A549 (cell line): Measurements from ENCODE around the gene NPB. TPM values are rescaled to one million over a fixed set of nuclear protein-coding genes. Genes with fewer than 3 reads are reported as not detected.

Experiments
- ATAC-seq, 2 experiments: fragments of 200-7000 bp in 1 of 2; fragments of >200 bp in 1 of 2; cut with Nextera tagmentation in 1 of 2; cut with Tn5 transposase in 1 of 2; 3 replicates each; pipeline versions ENCODE4 v1.8.0 to v1.9.1; 2018 to 2020; ENCODE audit warnings: mild to moderate bottlenecking in 1 of 2, moderate library complexity in 1 of 2
- CTCF ChIA-PET: fragments of 300-600 bp; sonication (Branson Sonifier 250); formaldehyde crosslinking; extraction: SDS; loops from one replicate; lab custom pipeline; 2021; ENCODE audit warnings: antibody characterized with exemption, inconsistent platforms; lab: Yijun Ruan, JAX
- POLR2A ChIA-PET: fragments of 350-600 bp; formaldehyde crosslinking; extraction: SDS; loops from one replicate; lab custom pipeline; 2021; ENCODE audit warnings: antibody characterized with exemption, inconsistent platforms; lab: Yijun Ruan, JAX
- DNase-seq, 2 experiments: peaks; one replicate each; pipeline versions ENCODE4 v3.0.0 to v3.0.0-alpha.2; 2011 to 2016; ENCODE audit warnings: low read depth in 1 of 2, low spot score in 1 of 2
- FAIRE-seq: peaks from 2 replicates; lab custom pipeline; 2011; peaks lifted over from hg19 to GRCh38; lab: Jason Lieb, UNC
- H3K27ac ChIP-seq, 2 experiments: fragments of >200 bp; sonication (Bioruptor Twin); formaldehyde crosslinking; 3 replicates each; pipeline ENCODE4 v1.5.1; 2016 to 2017
- H3K4me1 ChIP-seq: fragments of >200 bp; sonication (Bioruptor Twin); formaldehyde crosslinking; 3 replicates; pipeline ENCODE4 v1.6.1; 2016
- H3K4me2 ChIP-seq: fragments of >200 bp; sonication (Bioruptor Twin); formaldehyde crosslinking; 3 replicates; pipeline ENCODE4 v1.6.1; 2016
- H3K4me3 ChIP-seq: fragments of >200 bp; sonication (Bioruptor Twin); formaldehyde crosslinking; 3 replicates; pipeline ENCODE4 v1.5.1; 2016
- H3K9me3 ChIP-seq: fragments of >200 bp; sonication (Bioruptor Twin); formaldehyde crosslinking; 3 replicates; pipeline ENCODE4 v1.6.1; 2016
- CBX2 ChIP-seq: fragments of 200-600 bp; sonication (generic); IDR thresholded peaks from 2 replicates; pipeline ENCODE4 v1.6.1; 2016; ENCODE audit warnings: low read depth, mild to moderate bottlenecking, borderline replicate concordance
- CHD4 ChIP-seq: fragments of 200-600 bp; sonication (generic); IDR thresholded peaks from 2 replicates; pipeline ENCODE4 v1.6.1; 2016; ENCODE audit warnings: antibody characterized with exemption, mild to moderate bottlenecking, borderline replicate concordance
- EP300 ChIP-seq, 2 experiments: fragments of >200 bp; sonication (Bioruptor Twin); formaldehyde crosslinking; IDR thresholded peaks; 2 replicates in 1 of 2; 3 replicates in 1 of 2; pipeline ENCODE4 v1.6.1; 2016 to 2017
- FOSL2 ChIP-seq, 2 experiments: fragments of 450-650 bp in 1 of 2; fragments of >200 bp in 1 of 2; sonication (Bioruptor Twin) in 1 of 2; formaldehyde crosslinking; IDR thresholded peaks; 2 replicates each; pipeline versions ENCODE4 v1.5.0 to v1.6.1; 2016 to 2020; ENCODE audit warnings: mild to moderate bottlenecking in 1 of 2, moderate library complexity in 1 of 2
- GATA3 ChIP-seq: IDR thresholded peaks from 2 replicates; pipeline ENCODE4 v1.6.1; 2012; ENCODE audit warnings: borderline replicate concordance
- HDAC2 ChIP-seq: fragments of 200-600 bp; sonication (generic); IDR thresholded peaks from 2 replicates; pipeline ENCODE4 v1.6.1; 2016
- HEYL ChIP-seq: fragments of 250-450 bp; sonication (Bioruptor Pico); IDR thresholded peaks from 2 replicates; pipeline ENCODE4 v1.8.0; 2021; ENCODE audit warnings: mild to moderate bottlenecking, moderate library complexity
- HOXA7 ChIP-seq: fragments of 250-450 bp; sonication (Bioruptor Pico); IDR thresholded peaks from 2 replicates; pipeline ENCODE4 v1.5.0; 2020; ENCODE audit warnings: mild to moderate bottlenecking, moderate library complexity
- JUN ChIP-seq, 2 experiments: fragments of >200 bp; sonication (Bioruptor Twin); formaldehyde crosslinking; IDR thresholded peaks; 2 replicates in 1 of 2; 3 replicates in 1 of 2; pipeline ENCODE4 v1.6.1; 2016 to 2017
- JUNB ChIP-seq: fragments of >200 bp; sonication (Bioruptor Twin); formaldehyde crosslinking; IDR thresholded peaks from 2 replicates; pipeline ENCODE4 v1.6.1; 2016
- MAFK ChIP-seq: fragments of 450-650 bp; IDR thresholded peaks from 2 replicates; pipeline ENCODE4 v1.6.1; 2014; ENCODE audit not compliant: partially characterized antibody
- MAZ ChIP-seq: fragments of 150-350 bp; IDR thresholded peaks from 2 replicates; pipeline ENCODE4 v1.6.1; 2014; ENCODE audit warnings: antibody characterized with exemption, low read depth, low read length, borderline replicate concordance
- NFE2L2 ChIP-seq: fragments of 150-350 bp; conservative IDR thresholded peaks from 2 replicates; pipeline ENCODE4 v1.6.1; 2014; ENCODE audit warnings: low read length
- NPAS2 ChIP-seq: fragments of 250-450 bp; sonication (Bioruptor Pico); IDR thresholded peaks from 2 replicates; pipeline ENCODE4 v1.8.0; 2022; ENCODE audit warnings: mild to moderate bottlenecking, moderate library complexity, borderline replicate concordance
- PHF8 ChIP-seq: fragments of 200-600 bp; sonication (generic); IDR thresholded peaks from 2 replicates; pipeline ENCODE4 v1.6.1; 2016; ENCODE audit warnings: low read depth, mild to moderate bottlenecking, antibody characterized with exemption, moderate library complexity, borderline replicate concordance
- RFX5 ChIP-seq: fragments of 450-650 bp; IDR thresholded peaks from 2 replicates; pipeline ENCODE4 v1.7.1; 2014; ENCODE audit warnings: antibody characterized with exemption, mild to moderate bottlenecking, moderate library complexity
- RNF2 ChIP-seq: fragments of 200-600 bp; sonication (generic); IDR thresholded peaks from 2 replicates; pipeline ENCODE4 v1.6.1; 2016; ENCODE audit warnings: low read depth, mild to moderate bottlenecking, antibody characterized with exemption, moderate library complexity, borderline replicate concordance
- SREBF2 ChIP-seq: fragments of 450-650 bp; IDR thresholded peaks from 2 replicates; pipeline ENCODE4 v1.6.1; 2014; ENCODE audit warnings: mild to moderate bottlenecking, moderate library complexity
- TFCP2L1 ChIP-seq: fragments of 250-450 bp; sonication (Bioruptor Pico); IDR thresholded peaks from 2 replicates; pipeline ENCODE4 v1.5.0; 2021; ENCODE audit warnings: mild to moderate bottlenecking
- ZFP36 ChIP-seq: fragments of 450-650 bp; IDR thresholded peaks from 2 replicates; pipeline ENCODE4 v1.6.1; 2014; ENCODE audit warnings: borderline replicate concordance; ENCODE audit not compliant: partially characterized antibody
- ZSCAN20 ChIP-seq: fragments of 250-450 bp; sonication (Bioruptor Pico); IDR thresholded peaks from 2 replicates; pipeline ENCODE4 v1.8.0; 2022; ENCODE audit warnings: mild to moderate bottlenecking, moderate library complexity
- WGBS: methylation state at CpG from one replicate; pipeline ENCODE4 v1.1.6; 2017; ENCODE audit errors: missing lambda C conversion rate; 5-methylcytosine and 5-hydroxymethylcytosine counted together
- polyA plus RNA-seq, 4 experiments: library from polyadenylated mRNA; depleted of rRNA in 3 of 4; stranded (reverse); fragments of >200 nt; fragmentation: RNase III in 1 of 4; extraction: RNeasy Plus Mini Kit Qiagen cat#74134 plus additional on column Dnase treatment in 1 of 4; gene quantifications; 2 replicates in 3 of 4; 3 replicates in 1 of 4; pipeline ENCODE4 v1.2.3, GENCODE V29; 2011 to 2017
- TF ChIP-seq, protein P1 (sequence below): fragments of 200-600 bp; sonication (generic); IDR thresholded peaks from 2 replicates; pipeline ENCODE4 v1.6.1; 2016; ENCODE audit warnings: antibody characterized with exemption, mild to moderate bottlenecking, moderate library complexity
- TF ChIP-seq, protein P2 (sequence below): fragments of >200 bp; sonication (Bioruptor Twin); formaldehyde crosslinking; IDR thresholded peaks from 2 replicates; pipeline ENCODE4 v1.6.1; 2016
- TF ChIP-seq, protein P3 (sequence below): IDR thresholded peaks from 2 replicates; pipeline ENCODE4 v1.6.1; 2012
- TF ChIP-seq, protein P4 (sequence below): fragments of 450-650 bp; IDR thresholded peaks from 2 replicates; pipeline ENCODE4 v1.6.1; 2014; ENCODE audit warnings: antibody characterized with exemption
- TF ChIP-seq, protein P5 (sequence below): IDR thresholded peaks from 2 replicates; pipeline ENCODE4 v1.6.1; 2012

NPB gene
- polyA plus RNA-seq, 2 of the 4 experiments (the other 2 are of a cell fraction) = 0.41 to 0.45 TPM

DNA sequence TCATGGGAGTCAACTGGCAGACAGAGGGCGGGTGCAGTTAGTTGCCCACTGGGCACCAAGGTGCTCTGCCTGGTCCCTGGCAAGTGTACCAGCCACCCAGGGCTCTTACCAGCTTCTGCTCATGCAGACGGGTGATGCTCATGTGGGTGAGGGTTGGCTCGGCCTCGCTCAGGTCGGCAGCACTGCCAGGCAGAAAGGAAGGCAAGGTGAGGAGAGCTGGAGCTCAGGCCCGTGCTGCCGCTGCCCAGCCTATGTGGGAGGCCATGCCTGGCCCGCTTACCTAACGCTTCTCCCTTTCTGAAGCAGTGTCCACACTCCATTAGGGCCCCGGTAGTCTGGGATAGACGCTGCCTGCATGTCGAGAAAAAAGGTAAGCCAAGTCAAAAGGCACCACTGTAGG is 13.3 kb downstream of the NPB start:
- FAIRE-seq = no peak
- peaks cover 41% of the 10 kb centered on the region for H3K4me1 ChIP-seq
- CTCF ChIA-PET = interaction anchor here (1.0 to 7.6 kb wide), 4 partner anchors 11 to 115 kb away, joined by 3 to 68 read pairs (median 10); partner anchors contain the start of gene MAFG
- no peak for ATAC-seq
- no peak for TF ChIP-seq MAZ
- no peak for TF ChIP-seq ZSCAN20 (CRISPR knock-in tag)
- TF ChIP-seq, protein P1, sequence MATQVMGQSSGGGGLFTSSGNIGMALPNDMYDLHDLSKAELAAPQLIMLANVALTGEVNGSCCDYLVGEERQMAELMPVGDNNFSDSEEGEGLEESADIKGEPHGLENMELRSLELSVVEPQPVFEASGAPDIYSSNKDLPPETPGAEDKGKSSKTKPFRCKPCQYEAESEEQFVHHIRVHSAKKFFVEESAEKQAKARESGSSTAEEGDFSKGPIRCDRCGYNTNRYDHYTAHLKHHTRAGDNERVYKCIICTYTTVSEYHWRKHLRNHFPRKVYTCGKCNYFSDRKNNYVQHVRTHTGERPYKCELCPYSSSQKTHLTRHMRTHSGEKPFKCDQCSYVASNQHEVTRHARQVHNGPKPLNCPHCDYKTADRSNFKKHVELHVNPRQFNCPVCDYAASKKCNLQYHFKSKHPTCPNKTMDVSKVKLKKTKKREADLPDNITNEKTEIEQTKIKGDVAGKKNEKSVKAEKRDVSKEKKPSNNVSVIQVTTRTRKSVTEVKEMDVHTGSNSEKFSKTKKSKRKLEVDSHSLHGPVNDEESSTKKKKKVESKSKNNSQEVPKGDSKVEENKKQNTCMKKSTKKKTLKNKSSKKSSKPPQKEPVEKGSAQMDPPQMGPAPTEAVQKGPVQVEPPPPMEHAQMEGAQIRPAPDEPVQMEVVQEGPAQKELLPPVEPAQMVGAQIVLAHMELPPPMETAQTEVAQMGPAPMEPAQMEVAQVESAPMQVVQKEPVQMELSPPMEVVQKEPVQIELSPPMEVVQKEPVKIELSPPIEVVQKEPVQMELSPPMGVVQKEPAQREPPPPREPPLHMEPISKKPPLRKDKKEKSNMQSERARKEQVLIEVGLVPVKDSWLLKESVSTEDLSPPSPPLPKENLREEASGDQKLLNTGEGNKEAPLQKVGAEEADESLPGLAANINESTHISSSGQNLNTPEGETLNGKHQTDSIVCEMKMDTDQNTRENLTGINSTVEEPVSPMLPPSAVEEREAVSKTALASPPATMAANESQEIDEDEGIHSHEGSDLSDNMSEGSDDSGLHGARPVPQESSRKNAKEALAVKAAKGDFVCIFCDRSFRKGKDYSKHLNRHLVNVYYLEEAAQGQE = no peak
- no peak for TF ChIP-seq RFX5
- TF ChIP-seq MAFK = no peak
- TF ChIP-seq TFCP2L1 (CRISPR knock-in tag) = no peak
- TF ChIP-seq, protein P2, sequence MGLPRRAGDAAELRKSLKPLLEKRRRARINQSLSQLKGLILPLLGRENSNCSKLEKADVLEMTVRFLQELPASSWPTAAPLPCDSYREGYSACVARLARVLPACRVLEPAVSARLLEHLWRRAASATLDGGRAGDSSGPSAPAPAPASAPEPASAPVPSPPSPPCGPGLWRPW = no peak
- TF ChIP-seq EP300 (IDR thresholded peaks at IDR 0.05) = no peak
- TF ChIP-seq NPAS2 (CRISPR knock-in tag) = no peak
- no peak for TF ChIP-seq PHF8
- TF ChIP-seq JUN (IDR thresholded peaks at IDR 0.05) = no peak
- TF ChIP-seq ZFP36 = no peak
- TF ChIP-seq JUNB = no peak
- TF ChIP-seq RNF2 = no peak
- no peak for TF ChIP-seq GATA3
- no peak for TF ChIP-seq CHD4
- TF ChIP-seq, protein P3, sequence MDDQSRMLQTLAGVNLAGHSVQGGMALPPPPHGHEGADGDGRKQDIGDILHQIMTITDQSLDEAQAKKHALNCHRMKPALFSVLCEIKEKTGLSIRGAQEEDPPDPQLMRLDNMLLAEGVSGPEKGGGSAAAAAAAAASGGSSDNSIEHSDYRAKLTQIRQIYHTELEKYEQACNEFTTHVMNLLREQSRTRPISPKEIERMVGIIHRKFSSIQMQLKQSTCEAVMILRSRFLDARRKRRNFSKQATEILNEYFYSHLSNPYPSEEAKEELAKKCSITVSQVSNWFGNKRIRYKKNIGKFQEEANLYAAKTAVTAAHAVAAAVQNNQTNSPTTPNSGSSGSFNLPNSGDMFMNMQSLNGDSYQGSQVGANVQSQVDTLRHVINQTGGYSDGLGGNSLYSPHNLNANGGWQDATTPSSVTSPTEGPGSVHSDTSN = no peak
- no peaks in the 10 kb centered on the region for H3K9me3 ChIP-seq
- H3K4me2 ChIP-seq = no peak overlapping the region
- no peak overlapping the region for H3K4me3 ChIP-seq
- WGBS = 97% methylated on average over 12 of the region's 12 CpGs
- no peak overlapping the region for H3K27ac ChIP-seq
- POLR2A ChIA-PET = no interaction called here
- DNase-seq = no peak

DNA sequence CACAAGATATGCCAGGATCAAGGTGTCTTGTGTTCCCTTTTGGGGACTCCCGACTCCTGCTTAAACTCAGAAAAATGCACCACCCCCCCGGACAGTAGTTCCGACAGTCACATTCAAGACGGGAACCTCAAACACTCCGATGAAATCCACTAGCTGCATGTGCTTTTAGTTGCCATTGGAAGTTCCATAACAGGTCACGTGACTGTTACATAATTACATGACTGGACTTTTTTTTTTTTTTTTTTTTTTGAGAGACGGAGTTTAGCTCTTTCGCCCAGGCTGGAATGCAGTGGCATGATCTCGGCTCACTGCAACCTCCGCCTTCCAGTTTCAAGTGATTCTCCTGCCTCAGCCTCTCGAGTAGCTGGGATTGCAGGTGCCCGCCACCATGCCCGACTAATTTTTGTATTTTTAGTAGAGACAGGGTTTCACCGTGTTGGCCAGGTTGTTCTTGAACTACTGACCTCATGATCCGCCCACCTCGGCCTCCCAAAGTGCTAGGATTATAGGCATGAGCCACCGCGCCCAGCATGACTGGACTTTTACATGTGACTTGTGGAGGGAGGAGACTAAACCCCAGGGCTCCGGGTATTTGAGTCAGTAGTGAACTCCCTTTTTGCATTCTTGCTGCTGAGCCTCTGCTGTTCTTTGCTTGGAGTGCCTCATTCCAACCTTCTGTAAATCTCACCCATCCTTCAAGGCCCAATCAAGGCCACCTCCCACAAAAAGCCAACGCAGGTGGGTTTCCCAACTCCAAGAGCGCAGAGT is 14.4 kb downstream of the NPB start:
- ChIA-PET CTCF (interaction anchor here (0.9 to 1.8 kb wide), 8 partner anchors 7 to 48 kb away, joined by 3 to 7 read pairs (median 5); partner anchors contain the start of gene MAFG), POLR2A (interaction anchor here (1.2 kb wide), 1 partner anchor 10 kb away, joined by 6 read pairs; no protein-coding TSS in a partner anchor)
- Histone ChIP-seq H3K27ac (peak overlapping the region; percentile 93 to 97; a peak in 4 of 6 replicates), H3K4me3 (peak overlapping the region; percentile 97)
- WGBS = 68% methylated on average over 21 of the region's 21 CpGs
- TF ChIP-seq ZFP36 = no peak
- TF ChIP-seq HEYL (CRISPR knock-in tag) = no peak
- TF ChIP-seq SREBF2 = no peak
- TF ChIP-seq, protein P2 = no peak
- TF ChIP-seq CBX2 = no peak
- TF ChIP-seq, protein P4, sequence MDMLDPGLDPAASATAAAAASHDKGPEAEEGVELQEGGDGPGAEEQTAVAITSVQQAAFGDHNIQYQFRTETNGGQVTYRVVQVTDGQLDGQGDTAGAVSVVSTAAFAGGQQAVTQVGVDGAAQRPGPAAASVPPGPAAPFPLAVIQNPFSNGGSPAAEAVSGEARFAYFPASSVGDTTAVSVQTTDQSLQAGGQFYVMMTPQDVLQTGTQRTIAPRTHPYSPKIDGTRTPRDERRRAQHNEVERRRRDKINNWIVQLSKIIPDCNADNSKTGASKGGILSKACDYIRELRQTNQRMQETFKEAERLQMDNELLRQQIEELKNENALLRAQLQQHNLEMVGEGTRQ = peak; percentile 35
- TF ChIP-seq FOSL2 (IDR thresholded peaks at IDR 0.05) = no peak
- 0 out of 2 replicates have a peak, but pooled peaks have one; percentile 2 for TF ChIP-seq FOSL2 (CRISPR knock-in tag; IDR thresholded peaks at IDR 0.05)
- peak; percentile 23; the same call in 1 of the 2 replicates for TF ChIP-seq HOXA7
- TF ChIP-seq NFE2L2 = 0 out of 2 replicates have a peak, but pooled peaks have one; percentile 25
- no peak for TF ChIP-seq PHF8
- no peak for TF ChIP-seq HDAC2
- TF ChIP-seq, protein P5, sequence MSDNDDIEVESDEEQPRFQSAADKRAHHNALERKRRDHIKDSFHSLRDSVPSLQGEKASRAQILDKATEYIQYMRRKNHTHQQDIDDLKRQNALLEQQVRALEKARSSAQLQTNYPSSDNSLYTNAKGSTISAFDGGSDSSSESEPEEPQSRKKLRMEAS = no peak
- TF ChIP-seq, all 56 proteins: peak for 4
- DNase-seq (peak in 1 of 2 experiments; percentile 69), FAIRE-seq (no peak), ATAC-seq (peak in 1 of 2 experiments; percentile 20; a peak in 3 of 6 replicates)
- Histone ChIP-seq H3K4me1 (peaks cover 49% of the 10 kb centered on the region), H3K4me2 (peak overlapping the region; percentile 99), H3K9me3 (no peaks in the 10 kb centered on the region)
